HG03045 (cell line): Measurements from ENCODE around the gene TNC.

Experiments used
- ATAC-seq: cut with Tn5 transposase; IDR thresholded peaks from one replicate; pipeline ENCODE4 v1.9.1; 2021; ENCODE audit warnings: mild to moderate bottlenecking, moderate library complexity; ENCODE audit not compliant: unreplicated experiment

TNC gene

DNA sequence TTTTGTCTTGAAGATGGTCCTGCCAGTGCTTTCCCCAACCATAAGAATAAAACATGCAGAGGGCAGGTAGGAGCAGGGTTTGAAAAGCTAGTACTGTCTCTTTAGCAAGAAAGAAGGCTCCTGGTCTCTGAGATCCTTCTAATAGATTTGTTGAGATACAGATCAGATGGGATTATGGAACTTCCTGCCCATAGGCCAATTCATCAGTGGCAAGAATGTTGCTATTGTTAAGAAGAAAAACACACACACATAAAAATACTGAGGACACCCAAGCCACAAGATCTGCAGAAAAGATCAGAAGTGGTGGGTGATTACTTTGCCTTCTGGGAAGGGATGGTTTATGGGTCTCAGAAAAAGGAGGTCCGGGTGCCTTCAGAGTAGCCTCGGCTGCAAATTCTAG lies 59.8 kb downstream of the TNC start:
- ATAC-seq: no peak

- no peak for ATAC-seq
Measured at GRCh38 chr9:115057559-115057958, 60.4 kb downstream of the TNC start.

GRCh38 chr9:115050002-115050490 lies 67.9 kb downstream of the TNC start:
- no peak for ATAC-seq

DNA sequence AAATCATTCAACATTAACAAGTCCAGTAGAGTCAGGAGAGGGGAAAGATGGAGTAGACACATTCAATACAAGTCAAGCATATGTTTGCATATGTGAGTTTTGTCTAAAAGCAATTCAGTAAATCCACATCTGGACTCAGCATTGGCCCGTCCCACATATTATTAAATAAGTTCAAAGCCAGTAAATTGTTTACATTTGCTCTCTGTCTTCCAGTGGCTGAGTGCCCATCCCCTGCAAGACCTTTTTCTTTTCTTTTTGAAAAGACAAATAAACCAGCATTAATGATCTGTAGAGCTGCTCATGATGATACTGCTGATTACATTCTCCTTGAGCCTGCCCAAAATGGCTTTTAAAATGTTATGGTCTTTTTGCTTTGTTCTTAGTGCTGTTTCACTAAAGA lies 71.1 kb downstream of the TNC start:
- ATAC-seq: no peak

DNA sequence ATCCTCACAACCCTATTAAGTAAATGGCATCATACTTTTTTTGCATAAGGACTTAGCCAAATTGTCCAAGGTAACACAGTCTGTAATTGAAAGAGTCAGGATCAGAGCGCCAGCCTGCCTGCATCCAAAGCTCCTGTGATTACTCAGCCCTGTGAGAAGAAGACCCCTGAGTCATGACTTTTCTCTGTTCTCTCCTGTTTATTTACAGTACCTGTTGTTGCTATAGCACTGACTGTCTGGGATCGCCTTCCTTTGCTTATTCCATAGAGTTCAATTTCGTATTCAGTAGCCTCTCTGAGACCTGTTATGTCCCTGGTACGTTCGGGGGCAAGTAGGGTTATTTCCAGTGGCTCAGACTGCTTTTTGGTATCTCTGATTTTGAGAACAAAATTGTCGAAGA lies 71.8 kb downstream of the TNC start:
- ATAC-seq: no peak

DNA sequence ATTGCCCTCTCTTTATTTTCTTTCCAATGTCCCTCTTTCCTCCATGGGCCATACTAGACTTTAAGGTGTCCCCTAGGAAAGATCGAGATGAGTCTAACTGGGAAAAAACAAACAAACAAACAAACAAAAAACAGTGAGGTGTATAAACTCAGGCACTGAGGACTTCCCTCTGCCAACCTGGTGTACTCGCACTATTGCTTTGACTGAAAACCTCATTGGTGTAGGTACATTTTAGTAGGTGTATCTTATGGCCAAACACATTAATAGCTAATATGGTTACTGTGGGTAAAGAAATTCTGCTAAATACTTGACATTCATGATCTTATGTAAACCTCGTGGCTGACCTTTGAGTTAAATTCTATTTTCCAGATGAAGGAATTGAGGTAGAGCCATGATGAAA lies 74.3 kb downstream of the TNC start:
- ATAC-seq: peak; percentile 17

DNA sequence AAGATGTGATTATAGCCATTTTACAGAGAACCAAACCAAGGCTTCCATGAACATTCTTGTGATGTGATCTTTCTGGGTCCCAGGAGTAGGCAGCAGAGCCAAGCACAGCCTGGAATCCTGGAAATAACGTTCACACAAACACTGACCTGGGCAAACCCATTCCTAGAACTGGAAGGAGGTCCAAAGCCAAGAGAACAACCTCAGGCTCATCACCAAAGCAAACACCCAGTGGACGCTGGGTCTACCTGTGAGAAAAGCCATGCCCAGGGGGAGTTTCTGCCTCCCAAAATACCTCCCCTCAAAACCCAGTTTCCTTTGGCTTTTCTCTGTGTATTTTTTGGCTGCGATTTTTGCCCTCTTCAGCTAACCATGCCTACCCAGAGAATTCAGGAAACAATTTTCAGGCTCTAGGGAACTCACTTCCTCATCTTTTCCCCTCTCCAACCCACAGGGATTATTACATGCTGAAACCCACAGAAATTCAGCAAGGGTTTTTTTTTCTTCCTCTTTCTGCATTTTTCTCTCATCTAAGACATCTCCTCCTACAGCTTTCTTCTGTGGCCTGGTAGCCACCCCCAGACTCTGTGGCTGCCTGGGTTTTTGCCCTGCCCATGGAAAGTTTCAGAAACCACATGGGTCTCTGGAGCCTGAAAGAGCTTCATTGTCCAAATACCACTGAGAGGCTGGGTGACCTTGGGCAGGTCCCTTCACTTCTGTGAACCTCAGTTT lies 75.0 kb downstream of the TNC start:
- ATAC-seq: peak; percentile 77

DNA sequence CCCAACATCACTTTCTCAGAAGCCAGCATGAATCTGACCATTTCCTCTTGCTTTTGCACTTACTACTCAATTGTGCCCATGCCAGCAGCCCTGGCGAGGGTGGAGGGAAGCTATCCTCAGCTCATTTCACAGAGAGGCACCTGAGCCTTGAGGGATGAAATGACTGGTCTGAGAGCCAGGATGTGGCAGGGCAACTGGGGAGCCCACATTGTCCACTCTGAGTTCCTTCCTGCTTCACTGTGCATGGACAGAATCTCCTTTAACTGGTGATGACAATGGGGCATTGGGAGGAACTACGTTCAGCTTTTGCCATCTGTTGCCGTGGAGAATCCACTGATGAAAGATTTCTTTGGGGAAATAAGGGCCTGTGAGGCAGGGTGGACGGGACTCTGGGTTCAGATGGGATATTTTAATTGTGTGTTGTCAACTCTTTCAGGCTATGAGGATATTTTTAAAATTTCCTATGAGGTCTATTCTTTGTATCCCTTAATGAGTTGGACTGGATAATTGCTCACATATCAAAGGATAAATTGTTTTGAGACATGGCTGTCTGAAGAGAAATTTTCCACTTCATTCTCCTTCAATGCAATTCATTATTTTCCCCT lies 78.3 kb downstream of the TNC start:
- ATAC-seq: no peak

DNA sequence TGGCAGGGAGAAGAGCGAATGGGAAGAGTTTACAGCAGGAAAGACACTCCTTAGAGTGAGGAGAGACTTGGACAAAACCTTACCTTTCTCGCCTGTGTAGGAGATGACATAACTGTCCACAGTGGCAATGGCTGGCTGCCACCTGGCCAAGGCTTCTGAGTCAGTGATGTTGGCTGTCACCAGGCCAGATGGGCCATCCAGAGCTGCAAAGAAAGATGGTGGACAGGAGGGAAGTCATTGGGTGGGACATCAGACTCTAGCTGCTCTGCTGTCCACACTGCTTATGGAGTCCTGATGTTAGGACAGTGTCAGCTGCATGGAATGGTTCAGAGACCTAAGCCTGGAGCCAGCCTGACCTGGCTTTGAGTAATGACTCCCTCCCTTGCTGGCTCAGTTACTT lies 79.8 kb downstream of the TNC start:
- no peak for ATAC-seq

DNA sequence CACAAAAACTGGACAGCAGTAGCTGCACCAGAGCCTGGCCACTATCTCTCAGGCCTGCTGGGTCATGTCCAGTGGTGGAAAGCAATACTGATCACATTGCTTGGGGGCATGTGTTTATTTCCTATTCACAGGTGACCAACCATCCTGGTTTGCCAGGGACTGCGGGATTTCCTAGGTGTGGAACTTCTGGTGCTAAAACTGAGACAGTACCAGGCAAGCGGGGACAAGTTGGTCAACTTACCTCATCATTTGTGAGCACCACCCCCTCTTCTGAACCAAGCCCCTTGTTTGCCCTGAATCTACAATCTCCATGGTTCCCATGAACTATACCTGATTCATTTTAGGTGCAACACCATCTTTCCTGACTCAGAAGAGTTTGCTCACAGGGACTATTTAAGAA lies 81.3 kb downstream of the TNC start:
- ATAC-seq: peak; percentile 2

GRCh38 chr9:115035841-115036612 lies 81.9 kb downstream of the TNC start:
- peak; percentile 77 for ATAC-seq

DNA sequence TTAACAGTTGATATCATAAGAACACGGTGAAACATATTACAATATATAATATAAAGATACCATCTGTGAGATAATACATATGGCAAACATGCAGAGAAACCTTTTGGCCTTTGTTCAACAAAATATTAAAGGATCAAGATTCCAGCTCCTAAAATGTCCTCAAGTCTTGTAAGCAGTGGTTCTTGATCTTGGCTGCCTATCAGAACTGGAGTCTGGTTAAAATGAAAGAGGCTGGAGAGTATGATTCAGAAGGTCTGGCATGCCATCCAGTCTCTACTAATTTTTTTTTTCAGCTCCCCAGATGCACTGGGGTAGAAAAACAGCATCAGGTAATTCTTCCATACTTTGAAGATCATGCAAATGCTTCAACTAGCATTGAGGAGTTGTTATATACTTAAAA lies 83.2 kb downstream of the TNC start:
- ATAC-seq: no peak

GRCh38 chr9:115033800-115034199 lies 84.2 kb downstream of the TNC start:
- ATAC-seq: no peak

DNA sequence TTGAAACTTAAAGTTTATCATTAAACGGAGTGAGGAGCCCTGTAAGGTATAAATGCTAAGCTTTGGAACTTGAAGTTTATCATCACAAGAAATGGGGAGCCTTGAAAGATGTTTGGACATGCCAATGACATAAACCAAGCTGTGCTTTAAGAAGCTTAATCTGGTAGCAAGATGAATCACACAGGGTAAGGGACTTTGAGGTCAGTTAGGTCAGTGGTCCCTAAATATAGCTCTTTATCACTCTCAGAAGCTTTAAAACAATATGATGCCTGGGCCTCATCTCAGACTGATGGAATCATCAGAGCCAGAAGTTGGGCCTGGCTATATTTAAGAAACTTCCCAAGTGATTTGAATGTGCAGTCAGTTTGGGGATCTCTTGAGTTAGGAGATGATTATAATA lies 85.7 kb downstream of the TNC start:
- no peak for ATAC-seq

DNA sequence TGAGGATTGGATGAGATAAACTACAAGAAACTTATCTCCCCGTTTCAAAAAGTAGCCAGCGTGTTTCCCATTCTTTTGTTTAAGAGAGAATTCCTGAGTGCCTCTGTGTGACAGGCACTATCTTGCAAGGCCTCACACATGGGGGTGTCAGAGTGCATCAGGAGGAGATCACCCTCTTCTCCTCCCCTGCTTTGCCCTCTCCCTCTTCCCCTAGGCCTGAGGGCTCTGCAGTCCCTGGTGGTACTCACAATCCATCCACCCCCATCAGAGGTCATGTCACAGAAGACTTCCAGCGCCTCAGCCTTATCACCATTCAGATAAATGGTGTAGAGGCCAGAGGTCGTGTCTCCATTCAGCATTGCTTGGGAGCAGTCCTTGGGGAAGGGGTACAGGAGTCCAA lies 88.0 kb downstream of the TNC start:
- ATAC-seq: no peak

- ATAC-seq: no peak
Measured at GRCh38 chr9:115025721-115026120, 92.2 kb downstream of the TNC start.

DNA sequence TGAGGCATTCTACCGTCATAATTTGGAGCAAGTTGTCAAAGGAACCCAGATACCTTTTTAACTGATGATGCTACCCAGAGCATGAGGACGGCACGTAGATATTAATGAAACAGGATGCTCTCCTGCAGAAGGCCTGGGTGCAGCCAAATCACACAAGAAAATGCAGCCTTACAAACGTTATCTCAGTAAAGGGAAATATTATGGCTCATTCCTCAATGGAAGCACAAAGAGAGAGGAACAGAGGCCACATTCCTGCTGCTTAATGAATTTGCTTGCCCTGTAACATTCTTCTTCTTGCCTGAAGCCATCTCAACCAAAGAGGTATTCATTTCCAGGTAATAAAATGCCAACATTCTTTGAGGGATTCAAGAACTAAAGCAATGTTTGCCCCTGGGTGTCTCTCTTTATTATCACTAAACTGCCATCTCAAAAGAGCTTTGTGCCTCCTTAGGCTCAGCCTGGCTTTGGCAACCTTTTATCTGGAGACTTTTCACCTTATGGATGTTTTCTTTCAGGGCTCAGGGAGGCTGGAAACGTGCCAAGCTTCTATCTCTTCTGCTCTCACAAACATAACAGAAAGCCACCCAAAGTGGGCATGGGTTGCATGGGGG lies 92.9 kb downstream of the TNC start:
- ATAC-seq: no peak

- ATAC-seq: no peak
Measured at GRCh38 chr9:115022760-115023434, 95.1 kb downstream of the TNC start.

DNA sequence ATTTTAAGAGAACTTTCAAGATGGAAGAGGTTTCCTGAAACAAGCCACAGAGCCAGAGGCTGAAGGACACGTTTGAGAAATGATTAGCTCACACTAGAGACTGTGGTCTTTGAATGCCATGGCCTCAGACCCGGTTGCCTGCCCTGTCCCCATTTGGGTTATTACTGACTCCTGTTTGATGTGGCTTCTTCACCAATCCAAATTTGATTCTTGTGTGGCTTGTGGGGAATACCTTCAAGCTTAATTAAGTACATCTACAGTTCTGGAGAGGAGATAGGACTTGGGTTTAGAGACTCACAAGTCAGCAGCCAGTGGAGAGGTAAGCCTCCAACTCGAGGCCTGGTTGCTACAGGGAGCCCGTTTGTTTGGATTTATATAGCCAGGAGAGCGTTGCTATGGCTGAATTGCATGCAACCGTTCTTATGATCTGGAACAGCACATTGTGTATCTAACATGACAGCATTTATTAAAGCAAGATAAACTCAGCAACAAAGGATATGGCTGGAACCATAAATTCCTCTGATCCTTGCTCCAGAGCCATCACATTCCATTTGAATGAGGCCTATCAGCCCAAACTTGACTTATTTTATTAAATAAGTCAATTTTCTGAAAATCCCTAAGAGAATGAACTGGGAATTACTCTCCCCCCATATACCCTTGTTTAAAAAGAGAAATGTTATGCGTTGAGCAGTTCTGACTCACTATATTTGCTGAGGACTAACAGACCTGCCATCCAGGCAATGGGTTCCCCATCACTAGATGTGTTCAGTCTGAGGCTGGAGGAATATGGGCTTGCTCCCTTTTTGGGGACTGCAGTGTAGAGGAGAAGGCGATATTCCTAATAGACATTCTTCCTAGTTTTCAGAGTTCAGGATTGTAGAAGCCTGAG lies 99.2 kb downstream of the TNC start:
- no peak for ATAC-seq

GRCh38 chr9:115016344-115016743 lies 101.6 kb downstream of the TNC start:
- no peak for ATAC-seq
